WTC11 (cell line): Measurements from ENCODE around the gene MYG1. TPM values are rescaled to one million over a fixed set of nuclear protein-coding genes. Genes with fewer than 3 reads are reported as not detected.

Experiments
- ATAC-seq: fragments of 200-7000 bp; cut with Tn5 transposase; 2 replicates; pipeline ENCODE4 v1.10.0; 2021; ENCODE audit warnings: mild to moderate bottlenecking, moderate library complexity
- CTCF ChIA-PET: fragments of 300-600 bp; sonication (Branson Sonifier 250); formaldehyde crosslinking; loops from one replicate; lab custom pipeline; 2021; ENCODE audit warnings: antibody characterized with exemption; lab: Charles Lee
- POLR2A ChIA-PET: fragments of 350-600 bp; sonication (Branson Sonifier 250); formaldehyde crosslinking; loops from one replicate; lab custom pipeline; 2021; ENCODE audit warnings: antibody characterized with exemption; lab: Charles Lee
- DNase-seq: peaks from one replicate; pipeline ENCODE4 v3.0.0; 2021; ENCODE audit warnings: low spot score
- H3K27ac Mint-ChIP-seq: 2 replicates; pipeline ENCODE4 v1.8.0; 2021; ENCODE audit warnings: mixed read lengths
- H3K27me3 Mint-ChIP-seq: 2 replicates; pipeline ENCODE4 v1.8.0; 2021; ENCODE audit warnings: low read depth, mild to moderate bottlenecking, moderate library complexity, mixed read lengths
- H3K36me3 Mint-ChIP-seq: 2 replicates; pipeline ENCODE4 v1.8.0; 2021; ENCODE audit warnings: mixed read lengths
- H3K4me1 Mint-ChIP-seq: 2 replicates; pipeline ENCODE4 v1.8.0; 2022; ENCODE audit warnings: mixed read lengths
- H3K4me3 Mint-ChIP-seq: 2 replicates; pipeline ENCODE4 v1.8.0; 2021; ENCODE audit warnings: mild to moderate bottlenecking, moderate library complexity, mixed read lengths
- H3K9me3 Mint-ChIP-seq: 2 replicates; pipeline ENCODE4 v1.8.0; 2021; ENCODE audit warnings: mixed read lengths
- ARID4B ChIP-seq: sonication (generic); formaldehyde crosslinking; IDR thresholded peaks from 2 replicates; pipeline ENCODE4 v1.8.0; 2023; ENCODE audit warnings: missing genetic modification reagents, mild to moderate bottlenecking, borderline replicate concordance
- ATF3 ChIP-seq: sonication (generic); formaldehyde crosslinking; conservative IDR thresholded peaks from 2 replicates; pipeline ENCODE4 v1.8.1; 2022; ENCODE audit warnings: mild to moderate bottlenecking, missing genetic modification reagents
- E2F1 ChIP-seq: sonication (generic); formaldehyde crosslinking; IDR thresholded peaks from 2 replicates; pipeline ENCODE4 v1.8.0; 2022; ENCODE audit warnings: mild to moderate bottlenecking, missing genetic modification reagents
- E2F5 ChIP-seq: sonication (generic); formaldehyde crosslinking; IDR thresholded peaks from 2 replicates; pipeline ENCODE4 v1.8.1; 2022; ENCODE audit warnings: mild to moderate bottlenecking, moderate library complexity, missing genetic modification reagents
- ELF4 ChIP-seq: sonication (generic); formaldehyde crosslinking; IDR thresholded peaks from 2 replicates; pipeline ENCODE4 v1.8.1; 2022; ENCODE audit warnings: low read depth, mild to moderate bottlenecking, moderate library complexity, missing genetic modification reagents
- ETV6 ChIP-seq: sonication (generic); formaldehyde crosslinking; IDR thresholded peaks from 2 replicates; pipeline ENCODE4 v1.8.1; 2022; ENCODE audit warnings: mild to moderate bottlenecking, missing genetic modification reagents
- FOXP4 ChIP-seq: sonication (generic); formaldehyde crosslinking; IDR thresholded peaks from 2 replicates; pipeline ENCODE4 v1.8.0; 2022; ENCODE audit warnings: mild to moderate bottlenecking, missing genetic modification reagents
- GABPB1 ChIP-seq: sonication (generic); formaldehyde crosslinking; IDR thresholded peaks from 2 replicates; pipeline ENCODE4 v1.8.1; 2023; ENCODE audit warnings: mild to moderate bottlenecking, missing genetic modification reagents
- MAX ChIP-seq: sonication (generic); formaldehyde crosslinking; IDR thresholded peaks from 2 replicates; pipeline ENCODE4 v1.8.0; 2022; ENCODE audit warnings: mild to moderate bottlenecking, missing genetic modification reagents
- MXD4 ChIP-seq: fragments of 250-450 bp; sonication (Bioruptor Pico); IDR thresholded peaks from 2 replicates; pipeline ENCODE4 v1.8.0; 2021; ENCODE audit warnings: mild to moderate bottlenecking, moderate library complexity, borderline replicate concordance
- PRDM15 ChIP-seq: sonication (generic); formaldehyde crosslinking; IDR thresholded peaks from 2 replicates; pipeline ENCODE4 v1.8.0; 2022; ENCODE audit warnings: missing genetic modification reagents
- RORB ChIP-seq: fragments of 250-450 bp; sonication (Bioruptor Pico); IDR thresholded peaks from 2 replicates; pipeline ENCODE4 v1.9.0; 2021; ENCODE audit warnings: mild to moderate bottlenecking
- SMAD3 ChIP-seq: sonication (generic); formaldehyde crosslinking; IDR thresholded peaks from 2 replicates; pipeline ENCODE4 v1.8.0; 2022; ENCODE audit warnings: missing genetic modification reagents, mild to moderate bottlenecking, borderline replicate concordance
- TEAD1 ChIP-seq: sonication (generic); formaldehyde crosslinking; IDR thresholded peaks from 2 replicates; pipeline ENCODE4 v1.8.0; 2022; ENCODE audit warnings: mild to moderate bottlenecking, missing genetic modification reagents
- ZBTB21 ChIP-seq: sonication (generic); formaldehyde crosslinking; IDR thresholded peaks from 2 replicates; pipeline ENCODE4 v1.8.1; 2023; ENCODE audit warnings: mild to moderate bottlenecking, missing genetic modification reagents, borderline replicate concordance
- ZMAT4 ChIP-seq: fragments of 250-450 bp; sonication (Bioruptor Pico); IDR thresholded peaks from 2 replicates; pipeline ENCODE4 v1.9.0; 2021; ENCODE audit warnings: mild to moderate bottlenecking
- ZNF232 ChIP-seq: sonication (generic); formaldehyde crosslinking; IDR thresholded peaks from 2 replicates; pipeline ENCODE4 v1.8.0; 2022; ENCODE audit warnings: mild to moderate bottlenecking, missing genetic modification reagents
- ZNF281 ChIP-seq: sonication (generic); formaldehyde crosslinking; IDR thresholded peaks from 2 replicates; pipeline ENCODE4 v1.8.0; 2023; ENCODE audit warnings: mild to moderate bottlenecking, missing genetic modification reagents
- total RNA-seq: library from RNA; stranded (reverse); gene quantifications from 3 replicates; pipeline ENCODE4 v1.2.3, GENCODE V29; 2021

The MYG1 gene
- total RNA-seq, 1 experiment from 2014 or later = 93.1 TPM

GRCh38 chr12:53324779-53325510 lies 25.4 kb downstream of the MYG1 start:
- ATAC-seq = peak; percentile 34
- Mint-ChIP-seq H3K27me3 (peaks cover 69% of the 10 kb centered on the region), H3K4me1 (peaks cover 32% of the 10 kb centered on the region), H3K9me3 (no peaks in the 10 kb centered on the region), H3K4me3 (peak overlapping the region; percentile 81), H3K27ac (0 out of 2 replicates have a peak overlapping the region, but pooled peaks have one; percentile 57), H3K36me3 (peaks cover 3% of the 10 kb centered on the region; the same call in 1 of the 2 replicates)
- CTCF ChIA-PET = interaction anchor here (1.0 to 9.5 kb wide), 13 partner anchors 22 to 258 kb away, joined by 3 to 148 read pairs (median 6); partner anchors contain the start of genes PFDN5, SP1 and TARBP2
- POLR2A ChIA-PET = interaction anchor here (0.7 to 0.9 kb wide), 2 partner anchors 318 to 351 kb away, joined by 3 to 5 read pairs; no protein-coding TSS in a partner anchor
- DNase-seq = peak; percentile 85
- peak; percentile 29; the same call in 1 of the 2 replicates for TF ChIP-seq TEAD1 (CRISPR knock-in tag)
- 0 out of 2 replicates have a peak, but pooled peaks have one; percentile 28 for TF ChIP-seq ZBTB21 (CRISPR knock-in tag)
- TF ChIP-seq MAX (CRISPR knock-in tag) = peak; percentile 76
- 0 out of 2 replicates have a peak, but pooled peaks have one; percentile 34 for TF ChIP-seq ZNF281
- no peak for TF ChIP-seq MXD4
- 0 out of 2 replicates have a peak, but pooled peaks have one; percentile 29 for TF ChIP-seq SMAD3
- no peak for TF ChIP-seq RORB (CRISPR knock-in tag)
- 0 out of 2 replicates have a peak, but pooled peaks have one; percentile 22 for TF ChIP-seq E2F1 (CRISPR knock-in tag)
- peak; percentile 78; the same call in 1 of the 2 replicates for TF ChIP-seq ZNF232 (CRISPR knock-in tag)
- no peak for TF ChIP-seq ZMAT4 (CRISPR knock-in tag)
- TF ChIP-seq E2F5 (CRISPR knock-in tag) = peak; percentile 73; the same call in 1 of the 2 replicates
- peak; percentile 23; the same call in 1 of the 2 replicates for TF ChIP-seq GABPB1 (CRISPR knock-in tag)
- no peak for TF ChIP-seq ATF3 (CRISPR knock-in tag)
- TF ChIP-seq ETV6 = peak; percentile 50; the same call in 1 of the 2 replicates
- peak; percentile 55; the same call in 1 of the 2 replicates for TF ChIP-seq PRDM15 (CRISPR knock-in tag)
- 0 out of 2 replicates have a peak, but pooled peaks have one; percentile 23 for TF ChIP-seq FOXP4 (CRISPR knock-in tag)
- peak; percentile 64; the same call in 1 of the 2 replicates for TF ChIP-seq ARID4B (CRISPR knock-in tag)
- no peak for TF ChIP-seq ELF4 (CRISPR knock-in tag)
